SK-N-SH (cell line): ENCODE data around the gene NPC1.

Experiments used
- CHD2 ChIP-seq: fragments of 150-350 bp; IDR thresholded peaks from 2 replicates; pipeline ENCODE4 v1.6.1; 2018; ENCODE audit warnings: low read length; ENCODE audit not compliant: partially characterized antibody
- CTCF ChIP-seq: fragments of 200-600 bp; sonication (generic); IDR thresholded peaks from 2 replicates; pipeline ENCODE4 v1.6.1; 2017; ENCODE audit warnings: antibody characterized with exemption, mild to moderate bottlenecking, moderate library complexity
- EP300 ChIP-seq, 2 experiments: IDR thresholded peaks; 2 replicates each; pipeline versions ENCODE4 v1.4.0 to v1.6.1; 2012; ENCODE audit warnings: borderline replicate concordance in 1 of 2, low read depth in 1 of 2, low read length in 1 of 2
- IRF3 ChIP-seq: fragments of 150-350 bp; IDR thresholded peaks from 2 replicates; pipeline ENCODE4 v1.6.1; 2016; ENCODE audit warnings: mild to moderate bottlenecking, low read depth, low read length
- MXI1 ChIP-seq: IDR thresholded peaks from 2 replicates; pipeline ENCODE4 v1.6.1; 2012; ENCODE audit warnings: mild to moderate bottlenecking, low read depth, low read length, improper control_type of control experiment
- NFIC ChIP-seq: IDR thresholded peaks from 2 replicates; pipeline ENCODE4 v1.4.0; 2012; ENCODE audit warnings: borderline replicate concordance
- NRF1 ChIP-seq: IDR thresholded peaks from 2 replicates; pipeline ENCODE4 v1.6.1; 2012; ENCODE audit warnings: low read depth, mild to moderate bottlenecking, low read length
- POLR2AphosphoS5 ChIP-seq: IDR thresholded peaks from 2 replicates; pipeline ENCODE4 v1.6.1; 2012; ENCODE audit warnings: low read depth, low read length
- RCOR1 ChIP-seq: fragments of 150-350 bp; IDR thresholded peaks from 2 replicates; pipeline ENCODE4 v1.6.1; 2017; ENCODE audit warnings: antibody characterized with exemption, low read length
- TAF1 ChIP-seq: IDR thresholded peaks from 2 replicates; pipeline ENCODE4 v1.6.1; 2012; ENCODE audit warnings: low read depth, mild to moderate bottlenecking, low read length, moderate library complexity, borderline replicate concordance
- TCF12 ChIP-seq: IDR thresholded peaks from 2 replicates; pipeline ENCODE4 v1.4.0; 2012
- YY1 ChIP-seq: IDR thresholded peaks from 2 replicates; pipeline ENCODE4 v1.4.0; 2012; ENCODE audit warnings: low read depth, mild to moderate bottlenecking
- TF ChIP-seq, protein P1 (sequence below): IDR thresholded peaks from 2 replicates; pipeline ENCODE4 v1.6.1; 2012; ENCODE audit warnings: mild to moderate bottlenecking, low read depth, low read length, moderate library complexity
- TF ChIP-seq, protein P2 (sequence below): IDR thresholded peaks from 2 replicates; pipeline ENCODE4 v1.4.0; 2012; ENCODE audit warnings: low read depth, borderline replicate concordance

DNA sequence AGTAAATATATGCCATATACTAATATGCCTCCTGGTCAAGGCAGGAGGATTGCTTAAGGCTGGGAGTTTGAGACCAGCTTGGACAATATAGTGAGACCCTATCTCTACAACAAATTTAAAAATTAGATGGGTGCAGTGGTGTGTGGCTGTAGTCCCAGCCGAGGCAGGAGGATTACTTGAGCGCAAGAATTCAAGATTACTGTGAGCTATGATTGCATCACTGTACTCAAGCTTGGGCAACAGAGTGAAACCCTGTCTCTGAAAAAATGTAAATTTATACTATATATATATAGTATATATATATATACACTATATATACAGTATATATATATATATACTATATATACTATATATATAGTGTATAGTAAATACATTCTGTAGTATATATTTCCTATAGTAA lies 30.0 kb upstream of the NPC1 start:
- TF ChIP-seq, protein P1, sequence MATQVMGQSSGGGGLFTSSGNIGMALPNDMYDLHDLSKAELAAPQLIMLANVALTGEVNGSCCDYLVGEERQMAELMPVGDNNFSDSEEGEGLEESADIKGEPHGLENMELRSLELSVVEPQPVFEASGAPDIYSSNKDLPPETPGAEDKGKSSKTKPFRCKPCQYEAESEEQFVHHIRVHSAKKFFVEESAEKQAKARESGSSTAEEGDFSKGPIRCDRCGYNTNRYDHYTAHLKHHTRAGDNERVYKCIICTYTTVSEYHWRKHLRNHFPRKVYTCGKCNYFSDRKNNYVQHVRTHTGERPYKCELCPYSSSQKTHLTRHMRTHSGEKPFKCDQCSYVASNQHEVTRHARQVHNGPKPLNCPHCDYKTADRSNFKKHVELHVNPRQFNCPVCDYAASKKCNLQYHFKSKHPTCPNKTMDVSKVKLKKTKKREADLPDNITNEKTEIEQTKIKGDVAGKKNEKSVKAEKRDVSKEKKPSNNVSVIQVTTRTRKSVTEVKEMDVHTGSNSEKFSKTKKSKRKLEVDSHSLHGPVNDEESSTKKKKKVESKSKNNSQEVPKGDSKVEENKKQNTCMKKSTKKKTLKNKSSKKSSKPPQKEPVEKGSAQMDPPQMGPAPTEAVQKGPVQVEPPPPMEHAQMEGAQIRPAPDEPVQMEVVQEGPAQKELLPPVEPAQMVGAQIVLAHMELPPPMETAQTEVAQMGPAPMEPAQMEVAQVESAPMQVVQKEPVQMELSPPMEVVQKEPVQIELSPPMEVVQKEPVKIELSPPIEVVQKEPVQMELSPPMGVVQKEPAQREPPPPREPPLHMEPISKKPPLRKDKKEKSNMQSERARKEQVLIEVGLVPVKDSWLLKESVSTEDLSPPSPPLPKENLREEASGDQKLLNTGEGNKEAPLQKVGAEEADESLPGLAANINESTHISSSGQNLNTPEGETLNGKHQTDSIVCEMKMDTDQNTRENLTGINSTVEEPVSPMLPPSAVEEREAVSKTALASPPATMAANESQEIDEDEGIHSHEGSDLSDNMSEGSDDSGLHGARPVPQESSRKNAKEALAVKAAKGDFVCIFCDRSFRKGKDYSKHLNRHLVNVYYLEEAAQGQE: no peak
- TF ChIP-seq RCOR1: no peak
- no peak for TF ChIP-seq NRF1
- no peak for TF ChIP-seq EP300 (IDR thresholded peaks at IDR 0.05; ENCODE audit: borderline replicate concordance in 1 of 2, low read depth in 1 of 2, low read length in 1 of 2)
- TF ChIP-seq TCF12: no peak
- no peak for TF ChIP-seq POLR2AphosphoS5
- TF ChIP-seq, protein P2, sequence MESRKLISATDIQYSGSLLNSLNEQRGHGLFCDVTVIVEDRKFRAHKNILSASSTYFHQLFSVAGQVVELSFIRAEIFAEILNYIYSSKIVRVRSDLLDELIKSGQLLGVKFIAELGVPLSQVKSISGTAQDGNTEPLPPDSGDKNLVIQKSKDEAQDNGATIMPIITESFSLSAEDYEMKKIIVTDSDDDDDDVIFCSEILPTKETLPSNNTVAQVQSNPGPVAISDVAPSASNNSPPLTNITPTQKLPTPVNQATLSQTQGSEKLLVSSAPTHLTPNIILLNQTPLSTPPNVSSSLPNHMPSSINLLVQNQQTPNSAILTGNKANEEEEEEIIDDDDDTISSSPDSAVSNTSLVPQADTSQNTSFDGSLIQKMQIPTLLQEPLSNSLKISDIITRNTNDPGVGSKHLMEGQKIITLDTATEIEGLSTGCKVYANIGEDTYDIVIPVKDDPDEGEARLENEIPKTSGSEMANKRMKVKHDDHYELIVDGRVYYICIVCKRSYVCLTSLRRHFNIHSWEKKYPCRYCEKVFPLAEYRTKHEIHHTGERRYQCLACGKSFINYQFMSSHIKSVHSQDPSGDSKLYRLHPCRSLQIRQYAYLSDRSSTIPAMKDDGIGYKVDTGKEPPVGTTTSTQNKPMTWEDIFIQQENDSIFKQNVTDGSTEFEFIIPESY: no peak
- no peak for TF ChIP-seq TAF1
- no peak for TF ChIP-seq CTCF
- TF ChIP-seq CHD2: no peak
- no peak for TF ChIP-seq IRF3
- no peak for TF ChIP-seq NFIC
- no peak for TF ChIP-seq MXI1
- TF ChIP-seq YY1: no peak
